ENCODE measurements around the gene CEP78. TPM values are rescaled to one million over a fixed set of nuclear protein-coding genes. Genes with fewer than 3 reads are reported as not detected.
A peak's percentile ranks its signal among the peaks of the same experiment; 100 is the strongest.

Gene CEP78
- total RNA-seq, 1 experiment from 2014 or later = 17.8 TPM

GRCh38 chr9:78316166-78316892 is 80.5 kb downstream of the CEP78 start:
- ChIA-PET CTCF (interaction anchor here (0.9 to 1.9 kb wide), 4 partner anchors 17 to 77 kb away, joined by 3 to 8 read pairs (median 4); no protein-coding TSS in a partner anchor), POLR2A (interaction anchor here (0.9 to 1.8 kb wide), 2 partner anchors 11 to 77 kb away, joined by 3 to 4 read pairs; no protein-coding TSS in a partner anchor)
- TF ChIP-seq CTCF (IDR thresholded peaks at IDR 0.05; ENCODE audit: unreplicated experiment) = no peak
- Mint-ChIP-seq H3K4me1 (ENCODE audit: insufficient read depth, unreplicated experiment) (peaks cover 8% of the 10 kb centered on the region), H3K27ac (ENCODE audit: low read depth, unreplicated experiment) (no peak overlapping the region), H3K9me3 (ENCODE audit: unreplicated experiment) (peaks cover 11% of the 10 kb centered on the region), H3K4me3 (ENCODE audit: unreplicated experiment) (no peak overlapping the region), H3K27me3 (ENCODE audit: insufficient read depth, unreplicated experiment) (no peaks in the 10 kb centered on the region), H3K36me3 (ENCODE audit: insufficient read depth, unreplicated experiment) (peaks cover 90% of the 10 kb centered on the region)
- no TSS peak for BruUV-seq (replicated peaks)
- DNase-seq (ENCODE audit: unreplicated experiment) = no peak
- intact Hi-C loops (cut with micrococcal nuclease) = no loop called here

DNA sequence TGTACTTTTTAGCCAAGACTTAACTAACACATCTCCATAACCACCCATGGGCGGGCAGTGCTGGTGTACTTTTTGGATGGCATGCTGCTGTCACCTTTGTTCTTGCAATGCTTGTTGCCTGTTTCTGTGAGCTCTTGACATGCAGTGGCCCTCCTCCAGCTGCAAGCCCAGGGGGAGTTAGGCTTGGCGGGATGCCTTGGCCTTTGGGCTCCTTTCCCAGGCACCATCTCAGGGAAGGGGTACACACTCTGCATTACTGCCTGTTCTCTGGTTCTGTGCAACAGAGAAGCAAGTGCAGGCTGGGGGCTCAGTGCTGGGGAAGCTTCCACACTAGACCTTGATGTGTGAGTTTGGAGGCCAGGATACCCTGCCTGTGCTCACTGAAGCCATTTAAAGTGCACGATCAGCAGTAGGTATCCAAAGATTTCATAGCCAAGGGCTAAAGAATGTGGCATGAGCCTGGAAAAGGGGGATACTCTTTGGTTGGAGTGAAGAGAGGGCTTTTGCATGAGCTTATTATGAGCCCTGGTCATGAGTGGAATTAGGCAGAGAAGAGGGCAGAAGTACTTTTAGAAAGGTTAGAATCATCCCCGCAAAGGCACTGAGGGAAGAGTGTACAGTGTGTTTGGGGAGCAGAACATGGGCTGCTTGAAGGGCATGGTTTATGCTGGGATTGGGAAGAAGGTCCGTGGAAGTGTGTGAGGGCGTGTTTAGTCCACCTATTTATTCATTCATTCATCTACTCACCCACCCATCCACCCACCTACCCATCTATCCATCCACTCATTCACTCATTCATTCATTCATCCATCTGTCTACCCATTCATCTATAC is 83.5 kb downstream of the CEP78 start:
- no peak overlapping the region for H3K4me3 Mint-ChIP-seq (ENCODE audit: unreplicated experiment)
- H3K4me1 Mint-ChIP-seq (ENCODE audit: insufficient read depth, unreplicated experiment) = peaks cover 8% of the 10 kb centered on the region
- intact Hi-C loops (cut with micrococcal nuclease) = no loop called here
- BruUV-seq (replicated peaks) = TSS peak; percentile 5
- TF ChIP-seq CTCF (IDR thresholded peaks at IDR 0.05; ENCODE audit: unreplicated experiment) = no peak
- ChIA-PET CTCF (no interaction called here), POLR2A (interaction anchor here (0.7 kb wide), 1 partner anchor 73 kb away, joined by 3 read pairs; no protein-coding TSS in a partner anchor)
- no peaks in the 10 kb centered on the region for H3K27me3 Mint-ChIP-seq (ENCODE audit: insufficient read depth, unreplicated experiment)
- peaks cover 11% of the 10 kb centered on the region for H3K9me3 Mint-ChIP-seq (ENCODE audit: unreplicated experiment)
- no peak for DNase-seq (ENCODE audit: unreplicated experiment)
- H3K27ac Mint-ChIP-seq (ENCODE audit: low read depth, unreplicated experiment) = no peak overlapping the region
- peaks cover 76% of the 10 kb centered on the region for H3K36me3 Mint-ChIP-seq (ENCODE audit: insufficient read depth, unreplicated experiment)

- Mint-ChIP-seq H3K4me3 (ENCODE audit: unreplicated experiment) (no peak overlapping the region), H3K9me3 (ENCODE audit: unreplicated experiment) (peaks cover 11% of the 10 kb centered on the region), H3K36me3 (ENCODE audit: insufficient read depth, unreplicated experiment) (peaks cover 74% of the 10 kb centered on the region), H3K4me1 (ENCODE audit: insufficient read depth, unreplicated experiment) (peaks cover 8% of the 10 kb centered on the region), H3K27me3 (ENCODE audit: insufficient read depth, unreplicated experiment) (no peaks in the 10 kb centered on the region), H3K27ac (ENCODE audit: low read depth, unreplicated experiment) (no peak overlapping the region)
- TF ChIP-seq CTCF (IDR thresholded peaks at IDR 0.05; ENCODE audit: unreplicated experiment) = no peak
- no TSS peak for BruUV-seq (replicated peaks)
- ChIA-PET CTCF (no interaction called here), POLR2A (interaction anchor here (0.7 kb wide), 2 partner anchors 74 to 81 kb away, joined by 3 read pairs; no protein-coding TSS in a partner anchor)
- intact Hi-C loops (cut with micrococcal nuclease) = no loop called here
- no peak for DNase-seq (ENCODE audit: unreplicated experiment)
These were observed 84.3 kb downstream of the CEP78 start for GRCh38 chr9:78320030-78320693.

Measured in MCF 10A (cell line).